ENCODE results near the gene ZNF594.
"Not testable (repeated sequence)": the region's sequence is repeated elsewhere in the genome, so short reads cannot be mapped to it uniquely, and the experiment has no call there.

- TF ChIP-seq CTCF (IDR thresholded peaks at IDR 0.05; ENCODE audit: low read depth, low read length); EZH2phosphoT487 (IDR thresholded peaks at IDR 0.05; ENCODE audit: low read depth): not testable (repeated sequence)
Observed at GRCh38 chr17:5138198-5138544, 53.5 kb downstream of the ZNF594 start.

Measured in OCI-LY3 (cell line).